ENCODE results near the gene UBR4.

Gene UBR4

GRCh38 chr1:19076841-19077616 is 133.0 kb downstream of the UBR4 start:
- peaks cover 30% of the 10 kb centered on the region for H3K4me1 Mint-ChIP-seq
- H3K27ac Mint-ChIP-seq (ENCODE audit: low read depth), result no peak overlapping the region
- H3K36me3 Mint-ChIP-seq (ENCODE audit: insufficient read depth), result peaks cover 50% of the 10 kb centered on the region
- no peak for DNase-seq (ENCODE audit: low spot score in 2 of 2)
- no peaks in the 10 kb centered on the region for H3K9me3 Mint-ChIP-seq
- no peak for ATAC-seq (replicated peaks; ENCODE audit: extremely low read depth, poor library complexity, severe bottlenecking)
- H3K4me3 Mint-ChIP-seq, result no peak overlapping the region
- H3K27me3 Mint-ChIP-seq, result no peaks in the 10 kb centered on the region

DNA sequence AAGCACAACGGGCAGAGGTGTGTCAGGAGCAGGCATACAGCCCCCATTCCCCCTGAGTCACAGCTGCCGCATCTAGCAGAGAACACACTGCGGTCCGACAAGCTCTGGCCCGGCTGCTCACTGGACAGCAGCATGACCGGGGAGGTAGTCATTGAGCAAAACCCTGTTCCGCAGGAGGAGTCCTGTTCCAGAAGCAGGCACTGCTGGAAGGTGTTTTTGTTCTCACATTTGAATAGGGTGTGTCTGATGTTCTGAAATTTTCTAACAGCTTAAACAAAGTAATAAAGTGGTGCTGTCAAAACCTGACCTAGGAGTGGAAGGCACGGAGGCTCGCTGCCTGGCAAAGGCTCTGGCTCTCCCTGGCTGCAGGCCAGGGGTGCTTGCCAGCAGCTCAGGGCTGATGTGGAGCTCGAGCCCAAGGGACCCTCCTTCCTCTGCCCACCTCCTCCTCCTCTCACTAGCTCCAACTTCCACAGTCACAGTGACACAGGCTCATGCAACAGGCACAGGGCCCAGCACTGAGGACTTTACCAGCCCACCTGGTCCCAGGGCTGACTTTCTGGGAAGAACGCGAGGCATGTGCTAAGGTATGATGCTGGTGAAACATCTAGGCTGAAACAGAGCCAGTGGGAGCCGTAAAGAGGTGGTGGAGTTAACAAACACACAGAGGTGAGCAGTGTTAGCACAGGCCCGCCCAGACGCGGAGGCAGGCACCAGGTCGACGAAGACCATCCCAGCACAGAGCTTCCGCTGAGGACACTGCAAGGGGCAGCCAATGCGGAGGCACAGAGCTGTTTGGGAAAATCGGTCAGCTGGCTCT is 135.0 kb downstream of the UBR4 start:
- Mint-ChIP-seq H3K4me3 (peak overlapping the region; percentile 68), H3K27me3 (no peaks in the 10 kb centered on the region), H3K9me3 (no peaks in the 10 kb centered on the region), H3K27ac (ENCODE audit: low read depth) (peak overlapping the region; percentile 26), H3K4me1 (peaks cover 44% of the 10 kb centered on the region), H3K36me3 (ENCODE audit: insufficient read depth) (peaks cover 40% of the 10 kb centered on the region)
- ATAC-seq (replicated peaks; ENCODE audit: extremely low read depth, poor library complexity, severe bottlenecking), result peak; percentile 27
- DNase-seq (ENCODE audit: low spot score in 2 of 2), result no peak

- H3K4me1 Mint-ChIP-seq, result peaks cover 44% of the 10 kb centered on the region
- peak overlapping the region; percentile 26 for H3K27ac Mint-ChIP-seq (ENCODE audit: low read depth)
- H3K4me3 Mint-ChIP-seq, result peak overlapping the region; percentile 68
- peaks cover 39% of the 10 kb centered on the region for H3K36me3 Mint-ChIP-seq (ENCODE audit: insufficient read depth)
- no peaks in the 10 kb centered on the region for H3K9me3 Mint-ChIP-seq
- DNase-seq (ENCODE audit: low spot score in 2 of 2) (peak; percentile 34 to 68), ATAC-seq (replicated peaks; ENCODE audit: extremely low read depth, poor library complexity, severe bottlenecking) (peak; percentile 98)
- H3K27me3 Mint-ChIP-seq, result no peaks in the 10 kb centered on the region
Observed at GRCh38 chr1:19074361-19074901, 135.6 kb downstream of the UBR4 start.

GRCh38 chr1:19073311-19074186 is 136.5 kb downstream of the UBR4 start:
- DNase-seq (ENCODE audit: low spot score in 2 of 2), result no peak
- Mint-ChIP-seq H3K36me3 (ENCODE audit: insufficient read depth) (peaks cover 34% of the 10 kb centered on the region), H3K27me3 (no peaks in the 10 kb centered on the region), H3K9me3 (no peaks in the 10 kb centered on the region), H3K4me3 (peak overlapping the region; percentile 68), H3K27ac (ENCODE audit: low read depth) (peak overlapping the region; percentile 44), H3K4me1 (peaks cover 44% of the 10 kb centered on the region)
- no peak for ATAC-seq (replicated peaks; ENCODE audit: extremely low read depth, poor library complexity, severe bottlenecking)

DNA sequence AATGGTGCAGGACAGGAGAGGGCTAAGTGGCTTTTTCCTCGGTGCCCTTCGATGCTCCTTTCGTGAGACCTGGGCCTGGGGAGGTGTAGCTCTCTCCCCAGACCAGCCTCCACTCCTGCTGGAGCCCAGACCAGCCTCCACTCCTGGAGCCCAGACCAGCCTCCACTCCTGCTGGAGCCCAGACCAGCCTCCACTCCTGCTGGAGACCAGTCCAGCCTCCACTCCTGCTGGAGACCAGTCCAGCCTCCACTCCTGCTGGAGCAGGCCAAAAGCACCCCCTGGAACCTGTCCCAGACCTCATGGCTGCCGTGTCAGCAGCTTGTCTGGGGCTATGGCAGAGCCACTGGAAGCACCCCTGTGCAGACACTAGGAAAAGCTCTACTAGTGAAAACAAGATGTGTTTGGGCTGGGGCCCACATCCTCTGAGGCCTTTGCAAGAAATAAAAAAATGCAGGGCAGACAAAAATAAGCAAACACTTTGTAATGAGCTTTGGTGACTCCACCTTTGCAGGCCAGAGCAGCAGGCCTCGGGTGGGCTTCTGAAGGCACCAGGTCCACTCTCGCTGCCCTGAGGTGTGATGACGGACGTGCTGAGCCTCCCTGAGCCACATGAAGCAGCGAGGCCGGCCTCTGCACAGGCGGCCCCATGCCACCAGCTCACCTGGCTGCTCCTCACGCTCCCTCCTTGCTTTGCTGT is 137.6 kb downstream of the UBR4 start:
- Mint-ChIP-seq H3K27me3 (no peaks in the 10 kb centered on the region), H3K9me3 (no peaks in the 10 kb centered on the region), H3K27ac (ENCODE audit: low read depth) (no peak overlapping the region), H3K36me3 (ENCODE audit: insufficient read depth) (peaks cover 27% of the 10 kb centered on the region), H3K4me1 (peaks cover 44% of the 10 kb centered on the region), H3K4me3 (peak overlapping the region; percentile 25)
- DNase-seq (ENCODE audit: low spot score in 2 of 2) (no peak), ATAC-seq (replicated peaks; ENCODE audit: extremely low read depth, poor library complexity, severe bottlenecking) (no peak)

GRCh38 chr1:19071674-19072281 is 138.3 kb downstream of the UBR4 start:
- H3K4me1 Mint-ChIP-seq, result peaks cover 44% of the 10 kb centered on the region
- no peak overlapping the region for H3K4me3 Mint-ChIP-seq
- no peaks in the 10 kb centered on the region for H3K9me3 Mint-ChIP-seq
- DNase-seq (ENCODE audit: low spot score in 2 of 2), result no peak
- no peak for ATAC-seq (replicated peaks; ENCODE audit: extremely low read depth, poor library complexity, severe bottlenecking)
- H3K27me3 Mint-ChIP-seq, result no peaks in the 10 kb centered on the region
- H3K36me3 Mint-ChIP-seq (ENCODE audit: insufficient read depth), result peaks cover 23% of the 10 kb centered on the region
- H3K27ac Mint-ChIP-seq (ENCODE audit: low read depth), result peak overlapping the region; percentile 69

GRCh38 chr1:19070891-19071621 is 139.0 kb downstream of the UBR4 start:
- DNase-seq (ENCODE audit: low spot score in 2 of 2) (no peak), ATAC-seq (replicated peaks; ENCODE audit: extremely low read depth, poor library complexity, severe bottlenecking) (no peak)
- Mint-ChIP-seq H3K9me3 (no peaks in the 10 kb centered on the region), H3K27ac (ENCODE audit: low read depth) (peak overlapping the region; percentile 69), H3K36me3 (ENCODE audit: insufficient read depth) (peaks cover 17% of the 10 kb centered on the region), H3K4me1 (peaks cover 44% of the 10 kb centered on the region), H3K27me3 (no peaks in the 10 kb centered on the region), H3K4me3 (no peak overlapping the region)

- peak overlapping the region; percentile 69 for H3K27ac Mint-ChIP-seq (ENCODE audit: low read depth)
- no peaks in the 10 kb centered on the region for H3K9me3 Mint-ChIP-seq
- no peak for DNase-seq (ENCODE audit: low spot score in 2 of 2)
- H3K27me3 Mint-ChIP-seq, result no peaks in the 10 kb centered on the region
- no peak for ATAC-seq (replicated peaks; ENCODE audit: extremely low read depth, poor library complexity, severe bottlenecking)
- peaks cover 39% of the 10 kb centered on the region for H3K4me1 Mint-ChIP-seq
- H3K4me3 Mint-ChIP-seq, result no peak overlapping the region
- peaks cover 11% of the 10 kb centered on the region for H3K36me3 Mint-ChIP-seq (ENCODE audit: insufficient read depth)
Observed at GRCh38 chr1:19070197-19070651, 139.8 kb downstream of the UBR4 start.

- no peaks in the 10 kb centered on the region for H3K27me3 Mint-ChIP-seq
- H3K27ac Mint-ChIP-seq (ENCODE audit: low read depth), result no peak overlapping the region
- no peak overlapping the region for H3K4me3 Mint-ChIP-seq
- H3K9me3 Mint-ChIP-seq, result no peaks in the 10 kb centered on the region
- no peak for ATAC-seq (replicated peaks; ENCODE audit: extremely low read depth, poor library complexity, severe bottlenecking)
- H3K36me3 Mint-ChIP-seq (ENCODE audit: insufficient read depth), result peaks cover 3% of the 10 kb centered on the region
- DNase-seq (ENCODE audit: low spot score in 2 of 2), result no peak
- peaks cover 25% of the 10 kb centered on the region for H3K4me1 Mint-ChIP-seq
Observed at GRCh38 chr1:19068639-19069276, 141.3 kb downstream of the UBR4 start.

- H3K9me3 Mint-ChIP-seq, result no peaks in the 10 kb centered on the region
- no peak overlapping the region for H3K4me3 Mint-ChIP-seq
Observed at GRCh38 chr1:19067912-19068638, 142.0 kb downstream of the UBR4 start.

More at GRCh38 chr1:19067912-19068638, 142.0 kb downstream of the UBR4 start:
- DNase-seq (ENCODE audit: low spot score in 2 of 2), result no peak
- Mint-ChIP-seq H3K27ac (ENCODE audit: low read depth) (no peak overlapping the region), H3K36me3 (ENCODE audit: insufficient read depth) (peaks cover 3% of the 10 kb centered on the region), H3K4me1 (peaks cover 18% of the 10 kb centered on the region), H3K27me3 (no peaks in the 10 kb centered on the region)
- ATAC-seq (replicated peaks; ENCODE audit: extremely low read depth, poor library complexity, severe bottlenecking), result no peak
